Skin of body (tissue), 2 donors: Measurements from ENCODE around the gene LRRTM3. TPM values are rescaled to one million over a fixed set of nuclear protein-coding genes. Genes with fewer than 3 reads are reported as not detected.

Experiments
- DNase-seq: peaks from one replicate; lab custom pipeline; 2025; lab: John Stamatoyannopoulos, UW
- total RNA-seq: library from RNA; depleted of rRNA; stranded (reverse); fragments of >200 nt; gene quantifications from one replicate; pipeline ENCODE4 v1.2.3, GENCODE V29; 2014

LRRTM3 gene
- total RNA-seq, 1 donor from 2014 or later = 1.6 TPM

DNA sequence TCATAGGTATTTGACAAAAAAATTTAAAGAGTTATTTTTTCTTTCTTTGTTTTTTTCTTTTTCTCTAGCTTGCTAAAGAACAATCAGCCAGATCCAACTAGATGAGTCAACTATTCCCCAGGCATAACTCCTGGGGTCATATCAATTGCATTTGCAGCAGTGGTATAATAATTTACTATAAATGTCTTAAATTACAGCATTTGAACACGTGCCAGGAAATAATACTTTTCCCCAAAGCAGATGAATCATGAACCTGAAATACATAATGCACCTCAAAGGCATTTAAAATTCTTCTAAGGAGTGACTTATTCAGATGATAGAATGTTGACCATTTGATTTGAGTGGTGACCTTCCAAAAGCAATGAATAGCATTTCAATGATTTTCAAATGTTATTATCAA is 190.1 kb downstream of the LRRTM3 start:
- DNase-seq = no peak

DNA sequence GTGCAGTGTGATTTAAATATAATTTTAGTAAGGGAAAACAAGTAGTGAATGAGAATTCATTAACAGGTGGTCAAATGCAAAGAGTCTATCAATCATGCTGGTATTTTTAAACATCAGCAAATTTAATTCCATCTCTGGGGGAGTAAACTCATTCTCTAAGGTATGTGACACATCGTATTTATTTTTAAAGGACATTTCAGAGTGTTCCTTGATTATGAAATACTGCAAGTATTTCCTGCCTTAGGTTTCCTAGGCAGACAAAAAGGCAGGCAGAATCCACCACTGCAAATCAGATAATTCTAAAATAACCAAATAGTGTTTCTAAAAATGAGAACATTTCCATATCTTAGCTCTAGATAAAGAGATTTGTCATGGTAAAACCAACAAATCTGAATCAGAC is 193.8 kb downstream of the LRRTM3 start:
- no peak for DNase-seq

DNA sequence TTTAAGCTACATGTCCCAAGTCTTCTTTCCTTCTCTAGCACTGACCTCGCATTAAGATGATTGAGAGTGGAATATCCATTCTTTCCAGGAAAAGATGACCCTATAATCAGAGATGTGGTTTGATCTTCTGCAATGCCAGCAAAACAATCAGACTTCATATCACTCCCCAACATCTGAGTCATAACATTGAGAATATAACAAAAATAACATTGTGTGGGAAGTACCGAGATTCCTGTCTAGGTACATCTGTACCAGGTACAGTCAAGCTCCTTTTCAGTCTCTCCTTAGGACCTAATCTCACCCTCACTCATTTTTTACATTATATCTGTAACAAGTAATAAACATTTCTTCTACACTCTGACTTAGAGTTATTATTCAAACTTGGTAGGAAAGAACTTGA is 201.6 kb downstream of the LRRTM3 start:
- DNase-seq = no peak

DNA sequence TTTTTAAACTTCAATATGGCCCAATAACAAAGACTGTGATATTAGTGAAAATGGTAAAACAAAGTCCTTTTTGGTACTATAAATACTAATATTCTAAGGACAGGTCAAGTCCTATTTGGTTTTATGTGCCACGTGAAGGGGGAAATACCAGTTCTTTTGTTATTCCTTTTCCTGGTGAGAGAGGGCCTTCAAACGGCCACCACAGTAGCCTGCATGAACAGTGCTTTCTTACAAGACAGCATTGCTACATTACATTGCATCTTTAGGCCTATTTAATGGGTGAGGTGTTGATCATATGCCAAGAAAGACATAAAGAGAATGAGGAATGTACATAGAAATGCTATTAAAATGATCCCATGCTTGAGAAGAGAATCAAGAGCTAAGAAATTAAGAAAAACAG is 214.8 kb downstream of the LRRTM3 start:
- no peak for DNase-seq

DNA sequence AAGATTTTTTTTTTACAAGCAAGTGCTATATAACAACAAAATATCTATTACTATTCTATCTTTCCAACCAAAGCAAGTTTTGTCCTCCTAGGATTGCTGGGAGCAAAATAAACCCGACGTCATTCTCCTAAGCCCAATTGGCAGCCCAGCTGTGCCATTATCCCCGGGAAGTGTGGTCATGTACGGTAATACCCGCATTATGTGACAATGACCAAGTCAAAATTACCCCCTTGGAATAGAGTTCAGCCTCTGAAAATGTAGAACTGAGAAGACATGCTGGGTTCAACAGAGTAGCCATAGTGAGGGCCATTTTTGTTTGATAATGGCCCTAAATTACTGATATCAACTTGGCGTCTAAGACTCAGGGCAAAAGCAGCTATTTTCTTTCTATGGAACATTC is 215.5 kb downstream of the LRRTM3 start:
- DNase-seq = no peak

DNA sequence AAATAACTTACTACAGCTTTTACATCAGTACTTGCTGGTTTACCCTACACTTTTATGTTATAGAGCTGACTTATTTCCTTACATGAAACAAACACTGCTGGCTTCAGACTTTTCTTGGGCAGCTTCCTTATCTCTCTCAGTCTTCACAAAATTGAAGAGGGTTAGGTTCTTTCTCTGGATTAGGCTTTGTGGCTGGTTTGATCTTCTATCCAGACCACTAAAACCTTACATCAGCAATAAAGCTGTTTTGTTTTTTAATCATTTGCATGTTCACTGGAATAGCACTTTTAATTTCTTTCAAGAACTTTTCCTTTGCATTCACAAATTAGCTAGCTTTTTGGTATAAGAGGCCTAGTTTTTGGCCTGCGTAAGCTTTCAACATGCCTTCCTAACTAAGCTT is 218.7 kb downstream of the LRRTM3 start:
- DNase-seq = no peak
